Measurements from ENCODE around the gene SPDYC.

SPDYC gene

DNA sequence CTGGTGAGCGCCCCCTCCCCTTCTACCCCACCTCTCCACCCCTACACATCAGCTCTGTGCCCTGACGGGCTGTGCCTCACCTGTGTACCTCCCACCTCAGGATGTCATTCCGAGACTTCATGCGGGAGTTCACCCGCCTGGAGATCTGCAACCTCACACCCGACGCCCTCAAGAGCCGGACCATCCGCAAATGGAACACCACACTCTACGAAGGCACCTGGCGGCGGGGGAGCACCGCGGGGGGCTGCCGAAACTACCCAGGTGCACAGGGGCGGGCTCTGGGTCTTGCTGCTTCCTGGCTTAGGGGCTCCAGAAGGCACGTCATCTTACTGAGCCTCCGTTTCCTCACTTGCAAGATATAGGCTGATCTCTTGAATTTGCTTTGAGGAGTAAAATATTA lies 18.5 kb downstream of the SPDYC start:
- no peak overlapping the region for H3K4me3 ChIP-seq (ENCODE audit: severe bottlenecking)
- ATAC-seq (ENCODE audit: low read depth) (no peak), DNase-seq (ENCODE audit: low spot score) (peak; percentile 36)
- TF ChIP-seq, protein P1, sequence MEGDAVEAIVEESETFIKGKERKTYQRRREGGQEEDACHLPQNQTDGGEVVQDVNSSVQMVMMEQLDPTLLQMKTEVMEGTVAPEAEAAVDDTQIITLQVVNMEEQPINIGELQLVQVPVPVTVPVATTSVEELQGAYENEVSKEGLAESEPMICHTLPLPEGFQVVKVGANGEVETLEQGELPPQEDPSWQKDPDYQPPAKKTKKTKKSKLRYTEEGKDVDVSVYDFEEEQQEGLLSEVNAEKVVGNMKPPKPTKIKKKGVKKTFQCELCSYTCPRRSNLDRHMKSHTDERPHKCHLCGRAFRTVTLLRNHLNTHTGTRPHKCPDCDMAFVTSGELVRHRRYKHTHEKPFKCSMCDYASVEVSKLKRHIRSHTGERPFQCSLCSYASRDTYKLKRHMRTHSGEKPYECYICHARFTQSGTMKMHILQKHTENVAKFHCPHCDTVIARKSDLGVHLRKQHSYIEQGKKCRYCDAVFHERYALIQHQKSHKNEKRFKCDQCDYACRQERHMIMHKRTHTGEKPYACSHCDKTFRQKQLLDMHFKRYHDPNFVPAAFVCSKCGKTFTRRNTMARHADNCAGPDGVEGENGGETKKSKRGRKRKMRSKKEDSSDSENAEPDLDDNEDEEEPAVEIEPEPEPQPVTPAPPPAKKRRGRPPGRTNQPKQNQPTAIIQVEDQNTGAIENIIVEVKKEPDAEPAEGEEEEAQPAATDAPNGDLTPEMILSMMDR (IDR thresholded peaks at IDR 0.05; ENCODE audit: poor library complexity, severe bottlenecking): no peak
- H3K9me3 ChIP-seq (ENCODE audit: severe bottlenecking): no peaks in the 10 kb centered on the region
- peaks cover 6% of the 10 kb centered on the region for H3K4me1 ChIP-seq (ENCODE audit: insufficient read depth, poor library complexity, severe bottlenecking)
- H3K36me3 ChIP-seq (ENCODE audit: low read depth): peaks cover 93% of the 10 kb centered on the region
- H3K27me3 ChIP-seq (ENCODE audit: insufficient read depth, poor library complexity, severe bottlenecking): no peaks in the 10 kb centered on the region
- no peak overlapping the region for H3K27ac ChIP-seq (ENCODE audit: poor library complexity, severe bottlenecking)

GRCh38 chr11:65189191-65189590 lies 19.2 kb downstream of the SPDYC start:
- DNase-seq (ENCODE audit: low spot score) (peak; percentile 20), ATAC-seq (ENCODE audit: low read depth) (no peak)
- Histone ChIP-seq H3K27ac (ENCODE audit: poor library complexity, severe bottlenecking) (no peak overlapping the region), H3K27me3 (ENCODE audit: insufficient read depth, poor library complexity, severe bottlenecking) (no peaks in the 10 kb centered on the region), H3K9me3 (ENCODE audit: severe bottlenecking) (no peaks in the 10 kb centered on the region), H3K4me1 (ENCODE audit: insufficient read depth, poor library complexity, severe bottlenecking) (peaks cover under 1% of the 10 kb centered on the region), H3K4me3 (ENCODE audit: severe bottlenecking) (no peak overlapping the region), H3K36me3 (ENCODE audit: low read depth) (peaks cover 93% of the 10 kb centered on the region)
- TF ChIP-seq, protein P1 (IDR thresholded peaks at IDR 0.05; ENCODE audit: poor library complexity, severe bottlenecking): no peak

GRCh38 chr11:65194564-65194963 lies 24.5 kb downstream of the SPDYC start:
- Histone ChIP-seq H3K36me3 (ENCODE audit: low read depth) (peaks cover 91% of the 10 kb centered on the region), H3K9me3 (ENCODE audit: severe bottlenecking) (no peaks in the 10 kb centered on the region), H3K27me3 (ENCODE audit: insufficient read depth, poor library complexity, severe bottlenecking) (no peaks in the 10 kb centered on the region), H3K4me1 (ENCODE audit: insufficient read depth, poor library complexity, severe bottlenecking) (no peaks in the 10 kb centered on the region), H3K27ac (ENCODE audit: poor library complexity, severe bottlenecking) (no peak overlapping the region), H3K4me3 (ENCODE audit: severe bottlenecking) (no peak overlapping the region)
- ATAC-seq (ENCODE audit: low read depth): no peak
- TF ChIP-seq, protein P1 (IDR thresholded peaks at IDR 0.05; ENCODE audit: poor library complexity, severe bottlenecking): no peak
- DNase-seq (ENCODE audit: low spot score): no peak

- ATAC-seq (ENCODE audit: low read depth) (no peak), DNase-seq (ENCODE audit: low spot score) (no peak)
- Histone ChIP-seq H3K36me3 (ENCODE audit: low read depth) (peaks cover 91% of the 10 kb centered on the region), H3K9me3 (ENCODE audit: severe bottlenecking) (no peaks in the 10 kb centered on the region), H3K27ac (ENCODE audit: poor library complexity, severe bottlenecking) (no peak overlapping the region), H3K27me3 (ENCODE audit: insufficient read depth, poor library complexity, severe bottlenecking) (no peaks in the 10 kb centered on the region), H3K4me3 (ENCODE audit: severe bottlenecking) (no peak overlapping the region), H3K4me1 (ENCODE audit: insufficient read depth, poor library complexity, severe bottlenecking) (no peaks in the 10 kb centered on the region)
- TF ChIP-seq, protein P1 (IDR thresholded peaks at IDR 0.05; ENCODE audit: poor library complexity, severe bottlenecking): no peak
These were observed 34.1 kb downstream of the SPDYC start for GRCh38 chr11:65204143-65204542.

DNA sequence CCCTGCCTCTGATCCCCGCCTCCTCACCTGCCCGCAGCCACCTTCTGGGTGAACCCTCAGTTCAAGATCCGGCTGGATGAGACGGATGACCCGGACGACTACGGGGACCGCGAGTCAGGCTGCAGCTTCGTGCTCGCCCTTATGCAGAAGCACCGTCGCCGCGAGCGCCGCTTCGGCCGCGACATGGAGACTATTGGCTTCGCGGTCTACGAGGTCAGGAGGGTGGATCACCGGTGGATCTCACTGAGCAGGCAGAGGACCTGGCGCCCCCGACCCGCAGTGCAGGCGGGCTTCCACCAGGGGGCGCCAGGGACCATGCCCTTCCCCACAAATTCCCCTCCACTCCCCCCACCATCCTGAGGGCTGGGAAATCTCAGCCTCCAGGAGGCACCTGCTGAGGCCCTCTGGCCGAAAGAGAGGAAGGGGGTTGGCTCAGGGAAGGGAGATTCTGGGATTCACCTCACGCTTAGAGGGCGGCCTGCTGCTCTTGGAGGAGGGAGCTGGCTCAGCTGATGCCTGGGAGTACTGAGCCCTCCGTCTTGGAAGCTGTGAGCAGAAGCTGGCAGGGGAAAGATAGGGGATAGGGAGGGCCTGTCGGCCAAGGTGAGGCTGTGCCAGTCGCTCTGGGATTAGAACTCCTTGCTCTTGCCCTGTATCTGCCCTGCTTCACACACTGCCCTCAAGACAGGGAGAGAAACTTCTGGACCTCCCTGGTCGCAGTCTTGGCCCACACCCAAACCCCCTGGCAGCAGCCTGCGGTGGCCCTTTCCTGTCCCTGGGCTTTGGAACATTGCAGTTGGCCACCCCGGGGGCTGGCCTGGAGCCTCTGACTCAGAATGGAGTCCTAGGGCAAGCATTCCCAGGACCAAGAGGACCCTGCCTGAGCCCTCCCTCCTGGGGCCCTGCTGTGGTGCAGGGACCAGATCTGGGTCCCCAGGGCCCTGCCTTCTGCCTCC lies 34.9 kb downstream of the SPDYC start:
- no peaks in the 10 kb centered on the region for H3K27me3 ChIP-seq (ENCODE audit: insufficient read depth, poor library complexity, severe bottlenecking)
- no peaks in the 10 kb centered on the region for H3K9me3 ChIP-seq (ENCODE audit: severe bottlenecking)
- DNase-seq (ENCODE audit: low spot score): no peak
- no peak overlapping the region for H3K4me3 ChIP-seq (ENCODE audit: severe bottlenecking)
- peaks cover 91% of the 10 kb centered on the region for H3K36me3 ChIP-seq (ENCODE audit: low read depth)
- no peak overlapping the region for H3K27ac ChIP-seq (ENCODE audit: poor library complexity, severe bottlenecking)
- TF ChIP-seq, protein P1 (IDR thresholded peaks at IDR 0.05; ENCODE audit: poor library complexity, severe bottlenecking): peak; percentile 87
- H3K4me1 ChIP-seq (ENCODE audit: insufficient read depth, poor library complexity, severe bottlenecking): no peaks in the 10 kb centered on the region
- ATAC-seq (ENCODE audit: low read depth): peak; percentile 40; the same call in 1 of the 3 replicates
